Fibroblast of the aortic adventitia (primary cell): ENCODE data around the gene MEF2C. TPM values are rescaled to one million over a fixed set of nuclear protein-coding genes. Genes with fewer than 3 reads are reported as not detected.

Source experiments
- DNase-seq: peaks from one replicate; pipeline ENCODE4 v3.0.0-alpha.2; 2010; ENCODE audit warnings: low read depth
- H3K4me3 ChIP-seq: 2 replicates; pipeline ENCODE4 v1.5.1; 2011; ENCODE audit warnings: low read depth, mild to moderate bottlenecking, control low read depth, low read length, moderate library complexity
- total RNA-seq: library from RNA; depleted of rRNA; stranded (reverse); fragments of >200 nt; gene quantifications from 2 replicates; pipeline ENCODE4 v1.2.3, GENCODE V29; 2012; ENCODE audit warnings: low replicate concordance
- TF ChIP-seq, protein P1 (sequence below): IDR thresholded peaks from 2 replicates; pipeline ENCODE4 v1.5.1; 2011; ENCODE audit warnings: mild to moderate bottlenecking, low read length, control low read depth, inconsistent platforms; ENCODE audit not compliant: insufficient read depth

MEF2C gene
- total RNA-seq, 1 donor, result 38.6 TPM

DNA sequence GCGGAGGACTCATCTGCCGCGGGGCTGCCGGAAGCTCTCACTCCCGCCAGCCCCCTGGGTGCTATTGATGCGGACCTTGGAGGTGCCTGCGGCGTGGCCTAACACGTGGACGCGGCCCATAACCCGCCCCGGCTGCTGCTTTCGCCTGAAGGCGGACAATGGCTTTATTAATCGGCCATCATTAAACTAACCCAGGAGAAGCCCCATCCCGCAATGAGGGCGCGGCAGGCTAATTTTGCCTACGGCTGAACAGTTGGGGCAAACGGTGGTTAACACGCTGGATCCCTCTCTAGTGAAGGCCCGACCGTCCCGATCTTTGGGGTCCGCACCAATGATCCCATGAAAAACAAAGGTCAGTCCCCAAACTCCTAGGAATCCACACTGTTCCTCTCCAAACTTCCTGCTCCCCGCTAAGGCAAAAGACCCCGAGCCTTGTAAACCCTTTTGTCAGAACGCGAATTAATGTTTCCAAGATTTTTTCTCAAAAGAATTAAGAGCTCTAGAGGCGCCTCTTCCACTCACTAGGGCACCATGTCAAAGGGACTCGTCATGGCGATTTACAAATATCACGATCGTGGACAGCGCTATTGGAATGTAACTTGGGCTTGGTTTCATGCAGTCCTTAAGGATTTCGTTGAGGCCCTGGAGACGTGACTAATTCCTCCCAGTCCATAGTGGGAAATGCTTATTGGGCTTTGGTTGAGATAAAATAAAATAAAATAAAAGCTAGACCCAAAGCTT is 193.1 kb downstream of the MEF2C start:
- no peak overlapping the region for H3K4me3 ChIP-seq
- TF ChIP-seq, protein P1, sequence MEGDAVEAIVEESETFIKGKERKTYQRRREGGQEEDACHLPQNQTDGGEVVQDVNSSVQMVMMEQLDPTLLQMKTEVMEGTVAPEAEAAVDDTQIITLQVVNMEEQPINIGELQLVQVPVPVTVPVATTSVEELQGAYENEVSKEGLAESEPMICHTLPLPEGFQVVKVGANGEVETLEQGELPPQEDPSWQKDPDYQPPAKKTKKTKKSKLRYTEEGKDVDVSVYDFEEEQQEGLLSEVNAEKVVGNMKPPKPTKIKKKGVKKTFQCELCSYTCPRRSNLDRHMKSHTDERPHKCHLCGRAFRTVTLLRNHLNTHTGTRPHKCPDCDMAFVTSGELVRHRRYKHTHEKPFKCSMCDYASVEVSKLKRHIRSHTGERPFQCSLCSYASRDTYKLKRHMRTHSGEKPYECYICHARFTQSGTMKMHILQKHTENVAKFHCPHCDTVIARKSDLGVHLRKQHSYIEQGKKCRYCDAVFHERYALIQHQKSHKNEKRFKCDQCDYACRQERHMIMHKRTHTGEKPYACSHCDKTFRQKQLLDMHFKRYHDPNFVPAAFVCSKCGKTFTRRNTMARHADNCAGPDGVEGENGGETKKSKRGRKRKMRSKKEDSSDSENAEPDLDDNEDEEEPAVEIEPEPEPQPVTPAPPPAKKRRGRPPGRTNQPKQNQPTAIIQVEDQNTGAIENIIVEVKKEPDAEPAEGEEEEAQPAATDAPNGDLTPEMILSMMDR, result no peak
- DNase-seq, result peak; percentile 33

DNA sequence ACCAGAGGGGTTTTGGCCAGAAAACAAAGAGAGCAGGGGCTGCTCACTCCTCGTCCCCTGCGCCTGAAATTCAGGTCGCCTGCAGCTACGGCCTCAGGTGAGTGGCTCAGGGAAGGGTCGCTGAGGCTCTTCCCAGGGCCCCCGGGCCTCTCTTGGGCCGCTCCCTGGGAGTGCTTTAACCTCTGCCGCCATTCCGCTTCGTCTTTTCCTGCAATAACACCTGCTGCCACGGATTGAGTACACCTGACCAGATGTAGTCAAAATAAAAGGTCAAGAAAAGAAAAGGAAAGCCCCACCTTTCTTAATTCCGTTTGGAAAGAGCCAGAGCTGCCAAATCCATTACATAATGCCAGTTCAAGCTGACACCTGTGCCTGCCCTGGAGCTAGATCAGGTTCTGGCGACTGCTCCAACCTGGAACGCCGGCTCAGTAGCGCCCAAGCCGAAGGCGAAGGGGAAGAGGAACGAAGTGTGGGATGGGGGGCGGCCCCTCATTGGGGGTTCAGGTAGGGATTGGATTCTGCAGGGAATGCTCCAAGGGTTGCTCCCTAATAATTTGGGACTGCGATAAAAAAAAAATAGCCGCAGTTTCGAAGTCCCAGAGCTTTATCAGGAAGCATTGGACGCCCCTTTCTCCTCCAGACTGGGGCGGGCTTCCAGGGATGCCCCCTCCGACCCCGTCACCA is 193.9 kb downstream of the MEF2C start:
- TF ChIP-seq, protein P1, result no peak
- H3K4me3 ChIP-seq, result no peak overlapping the region
- DNase-seq, result no peak

DNA sequence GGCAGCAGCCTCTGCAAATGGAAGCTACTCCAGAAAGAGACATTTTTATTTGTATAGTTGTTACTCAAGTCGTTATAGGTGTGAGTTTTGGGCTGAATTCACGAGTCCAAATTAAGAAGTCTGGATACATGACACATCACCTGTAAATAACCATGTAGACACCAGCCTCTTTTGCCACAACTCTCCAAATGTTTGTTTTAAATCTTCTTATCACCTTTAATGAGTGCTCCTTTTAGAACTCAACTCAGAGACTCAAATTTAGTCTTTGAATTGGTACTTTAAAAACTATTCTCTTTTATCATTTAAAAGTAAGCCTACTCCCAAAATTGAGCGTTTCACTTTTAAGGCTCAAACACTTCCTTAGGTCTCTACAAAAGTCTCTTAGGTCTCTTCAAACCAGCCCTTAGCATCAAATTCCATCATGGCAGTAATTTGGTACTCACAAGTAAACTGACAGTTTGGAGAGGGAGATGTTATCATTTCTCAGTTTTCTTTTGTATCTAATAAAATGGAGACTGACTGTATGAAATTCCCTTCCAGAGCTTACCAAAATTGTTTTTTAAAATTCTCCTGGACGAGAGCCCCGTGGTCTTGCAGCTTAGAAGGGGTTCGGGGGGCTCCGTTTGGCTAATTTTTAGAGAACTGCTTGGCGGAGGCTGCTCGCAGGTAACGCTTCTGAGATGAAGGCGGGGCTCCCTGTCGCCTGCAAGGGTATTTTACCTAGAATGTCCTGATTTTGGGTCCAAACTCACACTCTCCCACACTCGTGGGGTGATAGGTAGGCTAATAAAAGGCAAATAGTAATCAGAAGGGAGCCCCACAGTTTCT is 194.6 kb downstream of the MEF2C start:
- TF ChIP-seq, protein P1, result no peak
- no peak overlapping the region for H3K4me3 ChIP-seq
- no peak for DNase-seq

DNA sequence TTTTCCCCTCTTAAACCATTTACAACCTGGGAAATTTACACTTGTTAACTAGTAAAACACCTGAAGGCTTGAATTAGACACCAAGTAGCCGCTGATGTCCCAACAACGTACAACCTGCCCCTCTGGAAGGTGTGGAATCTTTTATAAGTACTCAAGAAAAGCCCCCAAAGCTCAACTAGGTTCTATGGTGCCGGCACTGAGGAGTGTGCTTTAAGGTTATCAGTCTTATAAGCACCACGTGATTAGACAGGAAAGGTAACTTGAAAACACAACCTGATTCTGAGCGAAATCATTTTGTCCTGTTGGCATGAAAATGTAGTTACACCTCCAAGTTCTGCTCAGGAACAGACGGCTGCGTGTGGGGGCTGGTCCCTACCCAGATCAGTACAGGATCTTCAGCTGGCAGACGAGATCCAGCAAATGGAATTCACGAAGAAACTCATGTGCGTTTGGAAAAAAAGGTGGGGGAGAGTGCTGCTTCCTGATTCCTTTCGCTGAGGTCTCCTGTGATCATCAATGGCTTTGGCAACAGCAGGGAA is 195.5 kb downstream of the MEF2C start:
- DNase-seq, result no peak
- TF ChIP-seq, protein P1, result no peak
- H3K4me3 ChIP-seq, result no peak overlapping the region

DNA sequence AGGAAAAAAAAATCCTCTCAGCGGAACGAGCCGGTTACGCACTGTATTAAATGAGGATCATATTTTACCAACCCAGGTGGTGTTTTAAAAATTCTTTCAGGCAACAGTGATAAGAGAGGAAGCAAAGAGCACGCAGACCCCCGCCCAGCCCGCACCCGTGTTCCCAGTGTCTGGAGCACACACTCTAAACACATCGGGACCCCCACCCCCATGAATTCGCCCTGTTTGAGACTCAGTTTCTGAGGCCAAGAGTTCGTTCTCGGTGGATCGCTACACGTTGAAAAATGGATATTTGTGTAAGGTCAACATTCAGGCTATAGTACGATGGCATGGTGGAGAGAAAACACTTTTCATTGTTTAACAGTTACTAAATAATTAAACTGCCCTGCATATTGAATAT is 196.3 kb downstream of the MEF2C start:
- TF ChIP-seq, protein P1, result no peak
- no peak overlapping the region for H3K4me3 ChIP-seq
- no peak for DNase-seq
